H9 (cell line): ENCODE data around the gene NHLH1. TPM values are rescaled to one million over a fixed set of nuclear protein-coding genes. Genes with fewer than 3 reads are reported as not detected.

ENCODE experiments used
- DNase-seq: peaks from one replicate; pipeline ENCODE4 v3.0.0-alpha.2; 2017
- H2AFZ ChIP-seq: one replicate; pipeline ENCODE4 v1.6.1; 2013; ENCODE audit warnings: mild to moderate bottlenecking, low read length, control low read depth, moderate library complexity
- H2AK5ac ChIP-seq: 2 replicates; pipeline ENCODE4 v1.6.1; 2013; ENCODE audit warnings: low read length, control low read depth, mixed read lengths; ENCODE audit not compliant: insufficient read length
- H2BK120ac ChIP-seq: one replicate; pipeline ENCODE4 v1.6.1; 2013; ENCODE audit warnings: low read depth, mild to moderate bottlenecking, low read length, control low read depth, inconsistent platforms; ENCODE audit not compliant: poor library complexity, severe bottlenecking
- H2BK12ac ChIP-seq: 2 replicates; pipeline ENCODE4 v1.6.1; 2013; ENCODE audit warnings: low read length, control low read depth, mixed read lengths, low read depth; ENCODE audit not compliant: insufficient read length
- H2BK15ac ChIP-seq: 2 replicates; pipeline ENCODE4 v1.6.1; 2013; ENCODE audit warnings: low read depth, low read length, control low read depth
- H2BK20ac ChIP-seq: one replicate; pipeline ENCODE4 v1.6.1; 2013; ENCODE audit warnings: low read depth, mild to moderate bottlenecking, low read length, control low read depth, inconsistent platforms; ENCODE audit not compliant: poor library complexity, severe bottlenecking
- H2BK5ac ChIP-seq: 2 replicates; pipeline ENCODE4 v1.6.1; 2013; ENCODE audit warnings: low read length, control low read depth, mixed read lengths; ENCODE audit not compliant: insufficient read length
- H3K14ac ChIP-seq: 2 replicates; pipeline ENCODE4 v1.6.1; 2013; ENCODE audit warnings: low read length, control low read depth; ENCODE audit not compliant: insufficient read depth
- H3K18ac ChIP-seq: 2 replicates; pipeline ENCODE4 v1.6.1; 2013; ENCODE audit warnings: low read depth, mild to moderate bottlenecking, mixed read lengths, low read length, control low read depth; ENCODE audit not compliant: insufficient read length
- H3K23ac ChIP-seq: 2 replicates; pipeline ENCODE4 v1.6.1; 2013; ENCODE audit warnings: low read length, control low read depth, mixed read lengths, low read depth; ENCODE audit not compliant: insufficient read length
- H3K23me2 ChIP-seq: 2 replicates; pipeline ENCODE4 v1.6.1; 2013; ENCODE audit warnings: low read depth, mild to moderate bottlenecking, mixed read lengths, low read length, control low read depth; ENCODE audit not compliant: insufficient read length, poor library complexity, severe bottlenecking
- H3K27ac ChIP-seq: 2 replicates; pipeline ENCODE4 v1.5.1; 2013; ENCODE audit warnings: low read length, control low read depth, mixed read lengths, low read depth; ENCODE audit not compliant: insufficient read length
- H3K27me3 ChIP-seq: 2 replicates; pipeline ENCODE4 v1.6.1; 2013; ENCODE audit warnings: low read length, control low read depth, inconsistent platforms; ENCODE audit not compliant: insufficient read depth
- H3K4ac ChIP-seq: 2 replicates; pipeline ENCODE4 v1.6.1; 2013; ENCODE audit warnings: low read depth, mild to moderate bottlenecking, control low read depth, inconsistent platforms, low read length, moderate library complexity
- H3K4me1 ChIP-seq: 2 replicates; pipeline ENCODE4 v1.6.1; 2013; ENCODE audit warnings: low read length, control low read depth, inconsistent platforms; ENCODE audit not compliant: insufficient read depth
- H3K4me2 ChIP-seq: 2 replicates; pipeline ENCODE4 v1.6.1; 2013; ENCODE audit warnings: low read length, control low read depth, mixed read lengths; ENCODE audit not compliant: insufficient read length, insufficient read depth
- H3K56ac ChIP-seq: 2 replicates; pipeline ENCODE4 v1.6.1; 2013; ENCODE audit warnings: low read depth, mild to moderate bottlenecking, mixed read lengths, low read length, control low read depth; ENCODE audit not compliant: insufficient read length
- H3K79me1 ChIP-seq: 2 replicates; pipeline ENCODE4 v1.6.1; 2013; ENCODE audit warnings: low read depth, mild to moderate bottlenecking, moderate library complexity, low read length, control low read depth, inconsistent platforms; ENCODE audit not compliant: insufficient read depth, poor library complexity, severe bottlenecking
- H3K79me2 ChIP-seq: 2 replicates; pipeline ENCODE4 v1.6.1; 2013; ENCODE audit warnings: low read length, control low read depth, inconsistent platforms; ENCODE audit not compliant: insufficient read depth
- H3K9ac ChIP-seq: 2 replicates; pipeline ENCODE4 v1.6.1; 2013; ENCODE audit warnings: low read length, control low read depth, mixed read lengths; ENCODE audit not compliant: insufficient read length; ENCODE audit errors: extremely low read depth
- H3K9me3 ChIP-seq: one replicate; pipeline ENCODE4 v1.6.1; 2013; ENCODE audit warnings: low read depth, low read length, inconsistent platforms; ENCODE audit not compliant: control insufficient read depth
- H3T11ph ChIP-seq: one replicate; pipeline ENCODE4 v1.6.1; 2013; ENCODE audit warnings: mild to moderate bottlenecking, low read length, control low read depth, inconsistent platforms
- H4K20me1 ChIP-seq: one replicate; pipeline ENCODE4 v1.6.1; 2013; ENCODE audit not compliant: control insufficient read depth, insufficient read length, insufficient read depth
- H4K5ac ChIP-seq: 2 replicates; pipeline ENCODE4 v1.6.1; 2013; ENCODE audit warnings: low read depth, mild to moderate bottlenecking, mixed read lengths, low read length, control low read depth; ENCODE audit not compliant: insufficient read length
- H4K8ac ChIP-seq: replicated peaks from 2 replicates; pipeline ENCODE4 v1.6.1; 2013; ENCODE audit warnings: low read length, control low read depth, mixed read lengths, low read depth; ENCODE audit not compliant: insufficient read length
- H4K91ac ChIP-seq: 2 replicates; pipeline ENCODE4 v1.6.1; 2013; ENCODE audit warnings: low read depth, mild to moderate bottlenecking, moderate library complexity, mixed read lengths, low read length, control low read depth; ENCODE audit not compliant: insufficient read length
- H3K27ac Mint-ChIP-seq, 3 experiments: 2 replicates in 2 of 3; 3 replicates in 1 of 3; pipeline ENCODE4 v1.8.0; 2020 to 2021; ENCODE audit warnings: mixed read lengths in 3 of 3, mild to moderate bottlenecking in 1 of 3, moderate library complexity in 1 of 3
- H3K27me3 Mint-ChIP-seq: 2 replicates; pipeline ENCODE4 v1.8.0; 2021; ENCODE audit warnings: low read depth, mild to moderate bottlenecking, moderate library complexity, mixed read lengths
- H3K36me3 Mint-ChIP-seq, 3 experiments: 2 replicates in 2 of 3; 3 replicates in 1 of 3; pipeline ENCODE4 v1.8.0; 2020 to 2021; ENCODE audit warnings: low read depth in 3 of 3, mixed read lengths in 3 of 3; ENCODE audit not compliant: insufficient read depth in 1 of 3
- H3K4me1 Mint-ChIP-seq, 2 experiments: 2 replicates each; pipeline ENCODE4 v1.8.0; 2020; ENCODE audit warnings: mixed read lengths in 2 of 2
- H3K4me3 Mint-ChIP-seq, 2 experiments: 2 replicates in 1 of 2; 3 replicates in 1 of 2; pipeline ENCODE4 v1.8.0; 2020 to 2021; ENCODE audit warnings: mild to moderate bottlenecking in 2 of 2, mixed read lengths in 2 of 2, moderate library complexity in 1 of 2
- H3K9me3 Mint-ChIP-seq, 2 experiments: 2 replicates in 1 of 2; 3 replicates in 1 of 2; pipeline ENCODE4 v1.8.0; 2020; ENCODE audit warnings: mild to moderate bottlenecking in 2 of 2, mixed read lengths in 2 of 2, moderate library complexity in 1 of 2
- WGBS: extraction: QIAGEN DNeasy Blood & Tissue Kit; methylation state at CpG from one replicate; pipeline ENCODE4 v1.1.7; 2013; ENCODE audit warnings: missing lambda C conversion rate, low lambda C conversion rate, mixed read lengths; ENCODE audit not compliant: insufficient read length; ENCODE audit errors: extremely low coverage; 5-methylcytosine and 5-hydroxymethylcytosine counted together
- total RNA-seq: library from RNA; stranded (reverse); gene quantifications from 2 replicates; pipeline ENCODE4 v1.2.1, GENCODE V29; 2021
- TF ChIP-seq, protein P1 (sequence below): fragments of 200-600 bp; sonication (generic); conservative IDR thresholded peaks from 3 replicates; pipeline ENCODE4 v1.8.0; 2021; ENCODE audit warnings: antibody characterized with exemption, mild to moderate bottlenecking

The NHLH1 gene
- total RNA-seq, 1 experiment from 2014 or later, result 1.5 TPM

DNA sequence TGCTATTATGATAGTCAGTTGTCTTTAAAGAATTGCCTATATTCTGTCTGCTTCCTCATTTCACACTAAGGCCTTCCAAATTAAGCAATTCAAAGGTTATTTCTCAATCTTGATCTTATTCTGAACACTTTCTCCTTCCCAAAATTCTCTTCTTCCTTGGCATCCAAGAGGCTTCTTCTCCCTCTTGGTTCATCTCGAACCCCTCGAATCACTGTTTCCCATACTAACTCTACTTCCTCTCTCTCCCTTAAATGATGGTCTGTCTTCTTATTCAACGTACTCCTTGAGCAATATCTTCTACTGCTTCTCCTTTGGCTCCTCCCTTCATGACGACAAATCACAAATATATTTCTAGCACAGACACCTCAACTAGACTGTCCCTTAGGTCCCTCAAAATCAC lies 28.3 kb upstream of the NHLH1 start:
- peaks cover 10 to 50% (median 48%) of the 10 kb centered on the region in 3 experiments; a peak in 6 of 7 replicates for H3K36me3 Mint-ChIP-seq
- Histone ChIP-seq H3K18ac (no peak overlapping the region), H3K27ac (no peak overlapping the region), H3K79me1 (peaks cover 5% of the 10 kb centered on the region), H4K8ac (no peak overlapping the region), H3K14ac (no peak overlapping the region), H3K23me2 (peaks cover 7% of the 10 kb centered on the region), H2BK12ac (no peak overlapping the region), H3K4ac (no peak overlapping the region), H3K27me3 (no peaks in the 10 kb centered on the region), H2AFZ (no peak overlapping the region), H3K23ac (no peak overlapping the region), H2BK20ac (no peak overlapping the region), H4K20me1 (no peaks in the 10 kb centered on the region), H2BK5ac (no peak overlapping the region), H3K4me2 (no peak overlapping the region), H3T11ph (no peak overlapping the region), H2BK120ac (no peak overlapping the region), H3K4me1 (no peaks in the 10 kb centered on the region), H3K79me2 (peaks cover 11% of the 10 kb centered on the region; the same call in 1 of the 2 replicates), H3K56ac (no peak overlapping the region), H2AK5ac (no peak overlapping the region), H4K5ac (no peak overlapping the region), H4K91ac (no peak overlapping the region), H3K9me3 (no peaks in the 10 kb centered on the region), H2BK15ac (no peak overlapping the region), H3K9ac (no peak overlapping the region)
- H3K4me1 Mint-ChIP-seq, result peaks cover 19 to 21% of the 10 kb centered on the region in 2 experiments
- H3K4me3 Mint-ChIP-seq, result no peak overlapping the region
- H3K9me3 Mint-ChIP-seq, result peaks cover 0 to 3% of the 10 kb centered on the region in 2 experiments; a peak in 1 of 5 replicates
- peaks cover 2% of the 10 kb centered on the region; the same call in 1 of the 2 replicates for H3K27me3 Mint-ChIP-seq
- TF ChIP-seq, protein P1, sequence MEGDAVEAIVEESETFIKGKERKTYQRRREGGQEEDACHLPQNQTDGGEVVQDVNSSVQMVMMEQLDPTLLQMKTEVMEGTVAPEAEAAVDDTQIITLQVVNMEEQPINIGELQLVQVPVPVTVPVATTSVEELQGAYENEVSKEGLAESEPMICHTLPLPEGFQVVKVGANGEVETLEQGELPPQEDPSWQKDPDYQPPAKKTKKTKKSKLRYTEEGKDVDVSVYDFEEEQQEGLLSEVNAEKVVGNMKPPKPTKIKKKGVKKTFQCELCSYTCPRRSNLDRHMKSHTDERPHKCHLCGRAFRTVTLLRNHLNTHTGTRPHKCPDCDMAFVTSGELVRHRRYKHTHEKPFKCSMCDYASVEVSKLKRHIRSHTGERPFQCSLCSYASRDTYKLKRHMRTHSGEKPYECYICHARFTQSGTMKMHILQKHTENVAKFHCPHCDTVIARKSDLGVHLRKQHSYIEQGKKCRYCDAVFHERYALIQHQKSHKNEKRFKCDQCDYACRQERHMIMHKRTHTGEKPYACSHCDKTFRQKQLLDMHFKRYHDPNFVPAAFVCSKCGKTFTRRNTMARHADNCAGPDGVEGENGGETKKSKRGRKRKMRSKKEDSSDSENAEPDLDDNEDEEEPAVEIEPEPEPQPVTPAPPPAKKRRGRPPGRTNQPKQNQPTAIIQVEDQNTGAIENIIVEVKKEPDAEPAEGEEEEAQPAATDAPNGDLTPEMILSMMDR, result no peak
- no peak for DNase-seq
- H3K27ac Mint-ChIP-seq, result no peak overlapping the region
- no CpG with 5 or more reads among the region's 4 CpGs for WGBS
